GM18520 (cell line): ENCODE measurements around the gene CTXND1.
"Not testable (repeated sequence)": the region's sequence is repeated elsewhere in the genome, so short reads cannot be mapped to it uniquely, and the experiment has no call there.

Source experiments
- ATAC-seq: cut with Tn5 transposase; IDR thresholded peaks from one replicate; pipeline ENCODE4 v1.9.1; 2021; ENCODE audit not compliant: unreplicated experiment

Gene CTXND1

DNA sequence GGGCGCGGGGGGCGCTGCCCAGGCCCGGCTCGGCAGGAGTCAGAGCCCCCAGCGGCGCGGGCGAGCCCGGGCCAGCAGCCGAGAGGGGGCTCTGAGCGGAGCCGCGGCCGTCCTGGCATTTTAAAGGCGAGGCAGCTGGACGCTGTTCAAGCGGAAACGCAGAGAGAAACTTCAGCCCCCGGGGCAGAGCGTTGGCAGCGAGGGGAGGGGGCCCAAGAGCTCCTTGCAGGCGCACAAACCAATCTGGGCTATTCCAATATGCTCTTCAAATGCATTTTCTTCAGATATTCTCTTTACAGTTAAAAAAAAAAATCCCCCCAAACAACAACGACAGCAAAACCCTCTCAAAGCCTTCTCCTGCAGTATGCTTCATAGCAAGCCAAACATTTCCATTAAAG, at the start of gene CTXND1:
TSS of gene CTXND1 (minus strand) at position 93 of the 398 bp plus-strand sequence. CDS start 50,264 bp downstream, outside the sequence.
- ATAC-seq = no peak

DNA sequence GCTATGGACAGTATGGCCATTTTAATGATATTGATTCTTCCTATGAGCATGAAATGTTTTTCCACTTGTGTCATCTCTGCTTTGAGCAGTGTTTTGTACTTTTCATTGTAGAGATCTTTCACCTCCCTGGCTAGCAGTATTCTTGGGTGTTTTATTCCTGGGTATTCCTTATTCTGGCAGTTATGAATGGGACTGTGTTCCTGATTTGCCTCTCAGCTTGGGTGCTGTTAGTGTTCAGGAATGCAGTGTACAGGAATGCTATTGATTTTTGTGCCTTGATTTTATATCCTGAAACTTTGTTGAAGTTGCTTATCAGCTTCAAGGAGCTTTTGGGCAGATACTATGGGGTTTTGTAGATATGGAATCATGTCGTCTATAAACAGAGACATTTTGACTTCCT, 49.5 kb upstream of the CTXND1 start:
- ATAC-seq = no peak

DNA sequence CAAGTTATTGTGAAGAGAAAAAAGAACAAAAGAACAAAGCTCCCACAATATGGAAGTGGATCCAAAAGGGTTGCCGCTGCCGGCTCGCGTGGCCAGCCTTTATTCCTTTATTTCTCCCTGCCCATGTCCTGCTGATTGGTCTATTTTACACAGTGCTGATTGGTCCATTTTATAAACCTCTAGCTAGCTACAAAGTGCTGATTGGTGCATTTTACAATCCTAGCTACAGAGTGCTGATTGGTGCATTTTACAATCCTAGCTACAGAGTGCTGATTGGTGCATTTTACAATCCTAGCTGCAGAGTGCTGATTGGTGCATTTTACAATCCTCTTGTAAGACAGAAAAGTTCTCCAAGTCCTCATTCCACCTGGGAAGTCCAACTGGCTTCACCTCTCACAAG, 43.8 kb upstream of the CTXND1 start:
- ATAC-seq = not testable (repeated sequence)

DNA sequence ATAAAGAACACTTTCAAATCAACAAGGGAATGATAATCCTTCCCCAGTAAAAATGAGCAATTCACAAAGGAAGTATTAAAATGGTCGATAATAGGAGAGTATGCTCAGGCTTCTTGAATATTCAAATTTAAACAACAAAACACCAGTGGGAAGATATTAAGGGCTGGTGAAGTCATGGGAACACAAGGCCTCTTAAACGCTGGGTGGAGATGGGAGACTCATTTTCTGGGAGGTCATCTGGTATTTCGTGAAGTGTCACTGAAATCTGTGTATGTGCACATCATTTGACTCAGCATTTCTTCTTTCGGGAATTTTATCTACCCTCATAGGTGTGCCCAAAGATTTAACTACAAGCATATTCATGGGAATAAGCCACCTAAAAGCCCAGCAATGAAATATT, 40.1 kb upstream of the CTXND1 start:
- no peak for ATAC-seq

DNA sequence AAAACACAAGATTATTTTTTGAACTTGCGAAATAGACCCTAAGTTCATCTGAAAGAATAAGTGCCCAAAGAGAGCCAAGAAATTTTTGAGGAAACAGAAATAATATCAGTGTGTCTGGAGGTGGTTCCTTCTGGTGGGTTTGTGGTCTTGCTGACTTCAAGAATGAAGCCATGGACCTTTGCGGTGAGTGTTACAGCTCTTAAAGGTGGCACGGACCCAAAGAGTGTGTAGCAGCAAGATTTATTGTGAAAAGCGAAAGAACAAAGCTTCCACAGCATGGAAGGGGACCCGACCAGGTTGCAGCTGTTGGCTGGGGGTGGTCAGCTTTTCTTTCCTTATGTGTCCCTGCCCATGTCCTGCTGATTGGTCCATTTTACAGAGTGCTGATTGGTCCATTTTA, 38.9 kb upstream of the CTXND1 start:
- ATAC-seq = not testable (repeated sequence)

DNA sequence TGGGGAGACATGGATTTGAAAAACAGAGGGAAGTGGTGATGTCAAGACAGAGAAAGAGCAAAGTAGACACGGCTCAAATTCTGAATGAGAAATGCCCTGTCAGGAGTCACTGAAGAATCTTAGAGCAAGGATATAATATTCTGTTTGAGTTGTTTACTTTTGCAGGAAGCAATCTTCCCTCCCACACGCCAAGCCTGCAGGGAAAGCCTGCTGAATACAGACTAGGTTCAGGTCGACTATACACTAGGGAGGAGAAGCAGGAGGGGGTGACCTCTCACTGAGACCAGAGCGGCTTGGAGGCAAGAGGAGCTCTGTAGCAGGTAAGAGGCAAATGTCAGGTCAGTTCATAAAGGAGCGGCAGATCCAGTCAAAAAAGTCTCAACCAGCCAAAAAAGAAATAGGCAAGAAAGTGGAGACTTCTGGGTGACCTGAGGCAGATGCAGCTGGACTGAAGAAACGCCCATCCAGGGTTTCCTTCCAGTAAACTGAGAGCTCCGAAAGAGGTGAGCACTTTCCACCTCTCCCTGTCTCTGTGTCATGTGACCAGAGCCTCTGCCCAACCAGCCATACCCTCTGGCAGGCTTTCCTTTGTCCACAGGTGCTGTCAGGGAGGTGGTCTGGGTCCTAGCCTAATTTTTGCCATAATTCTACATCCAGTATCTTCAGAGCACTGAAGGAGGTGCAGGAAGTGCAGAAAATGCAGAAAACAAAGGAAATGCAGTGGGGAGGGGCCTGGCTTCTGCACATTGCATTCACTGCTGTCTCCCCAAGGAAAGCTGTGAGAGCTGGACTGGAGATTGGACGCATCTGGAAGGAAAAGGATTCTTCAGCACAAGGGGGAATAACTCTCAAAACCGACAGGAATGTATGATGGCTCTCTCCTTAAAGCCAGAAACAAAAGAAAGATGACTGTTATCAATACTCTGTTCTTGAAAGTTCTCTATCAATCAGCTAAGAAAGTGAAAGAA, 37.8 kb upstream of the CTXND1 start:
- no peak for ATAC-seq

DNA sequence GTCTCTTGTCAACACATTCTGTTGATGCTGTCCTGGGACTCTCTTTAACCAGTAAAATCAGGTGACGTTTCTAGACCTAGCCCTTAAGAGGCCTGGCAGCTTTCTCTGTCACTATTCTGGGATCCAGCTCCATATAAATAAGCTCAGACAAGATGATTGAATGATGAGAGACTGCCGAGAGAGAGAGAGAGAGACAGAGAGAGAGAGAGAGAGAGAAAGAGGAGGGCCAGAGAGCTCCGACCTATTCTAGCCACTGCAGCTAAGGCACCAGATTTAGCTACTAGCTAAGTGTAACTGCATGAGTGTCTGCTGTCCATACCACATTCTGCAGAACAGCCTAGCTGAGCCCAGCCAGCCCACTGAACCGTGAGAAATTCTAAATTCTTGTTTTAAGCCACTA, 36.1 kb upstream of the CTXND1 start:
- no peak for ATAC-seq

DNA sequence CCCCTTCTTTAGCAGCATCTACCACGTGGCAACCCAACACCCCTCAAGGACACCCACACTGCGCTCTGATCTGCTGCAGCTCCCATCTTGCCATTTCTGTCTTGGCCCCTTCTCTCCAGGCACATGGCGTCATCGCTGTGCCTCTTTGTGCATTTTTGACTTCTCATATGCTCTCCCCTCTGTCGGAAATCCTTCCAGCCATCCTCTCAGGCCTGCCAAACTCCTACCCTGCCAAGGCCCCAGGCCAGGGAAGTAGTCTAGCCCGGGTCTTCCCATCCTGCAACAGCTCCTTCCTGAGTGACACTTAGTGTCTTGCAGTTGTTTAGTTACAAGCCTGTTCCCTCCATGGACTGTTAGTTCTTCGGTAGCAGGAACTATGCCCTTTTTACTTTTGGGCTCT, 34.0 kb upstream of the CTXND1 start:
- ATAC-seq = no peak

DNA sequence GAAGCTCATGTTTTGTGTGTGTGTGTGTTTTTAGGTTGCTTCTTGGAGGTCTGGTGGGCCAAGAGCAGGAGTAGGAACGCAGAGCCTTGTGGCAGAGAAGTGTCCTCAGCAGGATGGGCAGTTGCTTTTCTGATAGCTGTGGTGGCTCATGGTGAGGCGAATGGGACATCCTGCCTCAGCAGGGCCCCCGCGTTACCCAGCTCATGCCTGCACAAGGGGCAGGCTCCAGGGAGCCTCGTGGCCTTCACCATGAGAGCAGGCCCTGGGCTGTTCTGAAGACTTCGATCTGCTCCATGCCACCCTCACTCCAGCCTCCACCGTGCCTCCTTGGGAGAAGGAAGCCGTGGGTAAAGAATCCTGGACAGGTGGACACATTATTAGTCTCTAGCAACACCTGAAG, 33.4 kb upstream of the CTXND1 start:
- ATAC-seq = no peak

DNA sequence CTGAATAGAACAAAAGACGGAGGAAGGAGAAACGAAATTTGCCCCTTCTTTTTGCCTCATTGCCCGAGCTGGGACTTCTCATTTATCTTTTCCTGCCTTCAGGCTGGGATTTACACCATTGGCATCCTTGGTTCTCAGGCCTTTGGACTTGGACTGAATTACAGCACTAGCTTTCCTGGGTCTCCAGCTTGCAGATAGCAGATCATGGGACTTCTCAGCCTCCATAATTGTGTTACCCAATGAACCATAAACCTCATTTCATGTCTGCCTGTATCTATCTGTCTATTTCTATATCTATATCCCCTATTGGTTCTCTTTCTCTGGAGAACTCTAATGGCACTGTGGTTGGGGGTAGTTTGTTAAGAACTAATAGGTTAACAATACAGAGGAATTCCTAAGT, 31.5 kb upstream of the CTXND1 start:
- no peak for ATAC-seq

DNA sequence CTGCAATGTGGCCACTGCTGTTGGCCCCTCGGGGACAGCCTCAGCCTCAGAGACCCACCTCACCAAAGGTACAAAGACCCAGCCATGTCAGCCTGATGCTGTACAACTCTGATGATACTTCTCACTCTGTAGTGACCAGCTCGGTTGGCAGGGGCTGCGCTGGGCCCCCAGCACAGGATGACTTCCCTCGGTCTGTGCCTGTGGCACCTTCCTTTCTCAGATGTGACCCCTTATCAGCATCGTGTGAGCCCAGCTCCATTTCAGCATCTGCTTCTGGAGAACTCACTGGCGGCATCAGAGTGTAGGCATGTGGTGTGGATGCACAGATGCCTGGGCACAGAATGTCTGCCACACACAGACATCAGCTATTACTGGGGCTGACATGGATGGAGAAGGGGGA, 25.1 kb upstream of the CTXND1 start:
- no peak for ATAC-seq

DNA sequence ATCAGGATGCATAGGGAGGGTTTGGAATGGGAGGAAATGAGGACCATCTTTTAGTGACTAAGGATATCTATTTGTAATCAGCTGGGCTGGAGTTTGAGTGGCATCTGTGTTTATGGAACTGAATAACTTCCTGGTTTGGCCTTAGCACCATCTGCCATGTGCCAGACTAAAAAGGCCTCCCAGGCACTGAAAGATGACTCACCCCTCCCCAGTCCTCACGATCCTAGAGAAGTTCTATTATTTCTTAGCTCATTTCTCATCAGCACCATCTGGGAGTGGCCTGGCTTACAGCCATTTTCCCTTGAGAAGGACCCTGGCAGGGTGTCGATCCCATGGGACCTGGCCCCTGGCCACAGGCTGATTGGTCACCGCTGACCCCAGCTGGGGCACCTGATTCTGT, 23.9 kb upstream of the CTXND1 start:
- no peak for ATAC-seq

DNA sequence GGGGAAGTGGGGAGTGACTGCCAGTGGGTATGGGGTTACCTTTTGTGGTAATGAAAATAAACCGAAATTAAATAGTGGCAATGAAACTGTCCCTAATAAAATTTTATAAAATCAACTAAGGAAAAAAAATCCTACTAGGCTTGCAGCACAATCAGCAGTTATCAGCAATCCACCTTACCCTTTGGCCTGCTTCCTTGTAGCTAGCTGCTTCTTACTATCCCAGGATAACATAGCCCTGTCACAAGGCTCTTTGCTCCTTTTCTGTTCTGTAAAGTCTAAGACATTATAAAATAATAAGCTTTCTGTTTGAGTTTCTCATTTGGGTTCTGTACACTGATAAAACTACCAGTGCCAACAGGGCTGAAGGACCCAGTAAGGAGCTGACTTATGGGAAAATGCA, 23.0 kb upstream of the CTXND1 start:
- ATAC-seq = no peak

DNA sequence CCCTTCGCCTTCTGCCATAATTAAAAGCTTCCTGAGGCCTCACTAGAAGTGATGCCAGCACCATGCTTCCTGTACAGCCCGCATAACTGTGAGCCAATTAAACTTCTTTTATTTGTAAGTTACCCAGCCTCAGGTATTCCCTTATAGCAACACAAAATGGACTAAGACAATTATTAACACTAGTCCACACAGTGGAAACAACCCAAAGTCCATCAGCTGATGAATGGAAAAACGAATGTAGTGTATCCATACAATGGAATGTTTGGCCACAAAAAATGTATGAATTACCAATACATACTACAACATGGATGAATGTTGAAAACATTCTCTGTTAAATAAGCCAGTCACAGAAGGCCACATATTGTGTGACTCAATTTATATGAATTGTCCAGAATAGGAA, 22.5 kb upstream of the CTXND1 start:
- no peak for ATAC-seq

DNA sequence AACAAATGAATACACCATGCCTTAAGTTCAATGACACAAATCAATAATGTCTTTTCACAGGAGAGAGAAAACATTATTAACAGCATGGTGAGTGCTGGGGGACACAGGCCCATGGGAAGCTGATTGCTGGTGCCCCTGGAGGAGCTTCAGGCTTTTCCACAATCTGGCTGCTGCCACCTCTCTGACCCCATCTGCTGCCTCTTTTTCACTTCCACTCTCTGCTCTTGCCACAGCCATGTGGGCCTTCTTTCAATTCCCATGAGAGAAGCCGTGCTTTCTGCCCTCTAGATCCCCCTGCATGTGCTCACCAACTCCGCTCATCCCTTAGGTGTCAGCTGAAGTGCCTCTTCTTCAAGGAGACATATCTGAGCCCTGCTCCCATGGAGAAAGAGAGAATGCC, 21.0 kb upstream of the CTXND1 start:
- no peak for ATAC-seq

DNA sequence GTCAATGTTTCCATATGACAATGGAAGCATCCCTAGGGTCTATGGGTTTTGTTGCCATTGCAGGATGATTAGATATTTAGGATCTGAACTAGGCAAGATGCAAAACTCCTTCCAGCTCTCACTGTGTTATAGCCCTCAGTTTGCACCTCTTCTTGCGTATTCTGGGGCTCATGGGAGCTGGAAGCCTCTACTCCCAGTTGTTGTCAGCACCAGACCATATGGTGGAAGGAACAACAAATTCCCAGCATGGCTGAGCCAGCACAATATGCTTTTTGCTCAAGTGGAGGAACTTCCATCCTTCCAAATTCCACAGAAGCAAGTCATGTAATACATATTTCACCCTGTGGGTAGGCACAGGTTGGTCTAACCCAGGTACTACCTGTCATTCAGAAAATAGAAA, 18.5 kb upstream of the CTXND1 start:
- no peak for ATAC-seq

DNA sequence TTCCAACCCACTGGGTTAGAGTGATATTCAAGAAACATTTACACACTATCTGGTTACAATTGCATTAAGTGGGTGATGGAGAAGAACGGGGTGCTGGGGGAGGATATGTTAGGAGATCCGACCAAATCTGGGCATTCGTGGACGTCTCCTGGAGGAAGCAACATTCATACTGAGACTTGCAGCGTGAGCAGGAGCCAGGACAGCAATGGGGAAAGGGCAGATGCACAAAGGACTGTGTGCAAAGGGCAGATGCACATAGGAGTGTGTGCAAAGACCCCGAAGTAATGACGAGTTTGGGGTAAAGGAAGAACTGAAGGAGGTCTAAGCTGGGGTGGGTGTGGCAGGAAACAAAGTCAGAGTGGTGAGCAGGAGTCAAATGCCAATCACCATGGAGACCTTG, 16.1 kb upstream of the CTXND1 start:
- no peak for ATAC-seq

DNA sequence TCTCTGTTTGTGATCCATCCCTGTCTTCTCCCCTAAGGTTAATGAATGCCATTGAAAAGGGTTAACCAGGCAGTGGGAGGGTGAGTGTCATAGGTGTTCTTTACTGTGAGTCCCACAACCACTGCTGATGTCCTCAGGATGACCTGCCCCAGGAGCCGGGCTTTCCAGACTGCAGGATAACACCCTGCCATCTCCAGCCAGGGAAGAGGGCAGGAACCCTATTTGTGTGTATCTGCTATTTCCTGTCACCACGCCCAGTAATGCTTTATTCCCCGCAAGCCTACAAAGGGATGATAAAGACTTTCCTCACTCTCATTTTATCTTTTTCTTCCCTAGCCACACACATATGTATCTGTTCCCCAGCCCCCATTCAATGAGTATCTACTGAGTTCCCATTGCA, 15.6 kb upstream of the CTXND1 start:
- ATAC-seq = no peak

DNA sequence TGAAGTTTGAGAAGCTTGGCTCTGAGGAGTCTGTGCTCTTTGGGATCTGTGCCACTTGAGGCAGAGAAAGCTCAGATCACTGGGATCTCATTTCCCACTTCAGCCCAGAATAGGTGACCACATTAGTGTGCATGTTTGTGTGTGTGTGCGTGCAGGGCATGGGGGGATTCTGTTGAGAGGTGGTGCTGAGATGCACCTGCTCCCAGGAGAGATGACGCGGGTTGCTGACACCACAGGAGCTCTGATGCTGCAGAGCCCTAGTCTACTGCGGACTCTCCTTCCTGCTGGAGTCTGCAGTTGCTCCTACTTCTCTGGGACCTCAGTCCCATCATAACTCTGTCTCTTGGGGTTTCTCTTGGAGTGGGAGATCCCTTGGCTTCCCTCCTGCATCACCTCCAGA, 14.7 kb upstream of the CTXND1 start:
- no peak for ATAC-seq

DNA sequence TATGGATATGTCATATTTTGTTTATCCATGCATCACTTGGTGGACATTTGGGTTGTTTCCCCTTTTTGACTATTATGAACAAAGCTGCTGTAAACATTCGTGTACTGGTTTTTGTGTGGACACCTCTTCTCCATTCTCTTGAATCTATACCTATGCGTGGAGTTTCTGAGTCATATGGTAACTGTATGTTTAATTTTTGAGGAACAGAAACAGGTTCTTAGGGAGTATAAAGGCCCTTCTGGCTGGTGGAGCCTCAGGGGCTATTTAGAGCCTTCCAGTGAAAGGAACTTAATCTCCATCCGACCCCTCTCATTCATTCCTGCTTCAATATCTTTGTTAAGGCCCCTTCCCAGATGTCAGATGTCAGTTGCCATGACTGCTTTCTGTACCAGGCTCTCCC, 14.1 kb upstream of the CTXND1 start:
- no peak for ATAC-seq

DNA sequence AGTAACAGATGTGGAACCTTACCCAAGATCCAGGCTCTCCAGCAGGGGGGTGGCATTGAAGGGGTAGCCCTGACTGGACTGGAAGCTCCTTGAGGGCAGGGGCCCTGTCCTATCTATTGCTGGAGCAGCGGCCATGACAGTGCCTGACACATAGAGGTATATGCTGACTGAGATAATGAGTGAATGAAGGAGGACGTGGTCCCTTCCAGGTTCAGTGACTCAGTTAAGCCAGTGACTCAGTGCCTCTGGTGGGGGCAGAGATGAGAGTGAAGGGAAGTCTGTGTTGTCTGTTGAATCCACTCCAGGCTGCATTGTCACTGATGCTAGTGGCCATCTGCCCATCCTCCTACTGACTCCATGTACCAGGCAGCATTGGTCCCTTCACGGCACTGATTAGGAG, 13.0 kb upstream of the CTXND1 start:
- ATAC-seq = no peak

DNA sequence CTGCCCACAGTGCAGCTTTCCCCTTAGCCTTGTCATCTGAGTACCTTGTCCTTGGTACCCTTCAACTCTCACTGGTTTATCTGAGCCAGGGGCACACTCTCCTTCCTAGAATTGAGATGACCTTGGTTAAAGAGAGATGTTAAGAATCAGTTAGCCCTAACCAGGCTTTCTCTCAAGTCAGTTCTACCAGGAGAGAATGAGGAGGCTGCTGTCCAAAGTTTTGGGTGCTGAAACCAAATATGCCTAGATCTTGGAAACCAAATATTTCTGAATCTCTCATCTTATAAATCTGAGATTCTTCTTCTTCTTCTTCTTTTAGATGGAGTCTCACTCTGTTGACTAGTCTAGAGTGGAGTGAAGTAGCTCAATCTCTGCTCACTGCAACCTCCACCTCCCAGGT, 12.0 kb upstream of the CTXND1 start:
- no peak for ATAC-seq

DNA sequence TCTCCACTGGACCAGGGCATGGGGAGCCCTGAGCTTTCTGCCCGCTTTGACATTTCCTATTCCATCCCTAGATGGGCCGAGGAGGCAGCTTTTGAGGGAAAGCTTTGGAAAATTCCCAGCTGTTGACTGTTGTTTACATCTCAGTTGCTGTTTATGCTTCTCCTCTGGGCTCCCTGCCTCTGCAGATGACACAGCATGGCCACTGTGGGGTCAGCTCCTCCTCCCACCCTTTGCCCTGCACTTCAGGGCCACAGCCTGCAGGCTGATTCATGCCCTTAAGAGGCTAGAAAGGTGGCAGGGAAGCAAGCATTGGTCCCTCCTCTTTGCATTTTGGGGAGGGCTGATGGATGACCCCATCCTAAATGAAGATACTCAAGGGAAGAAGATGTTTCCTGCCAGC, 8.5 kb upstream of the CTXND1 start:
- no peak for ATAC-seq
